Measurements from ENCODE around the gene BRD3OS. TPM values are rescaled to one million over a fixed set of nuclear protein-coding genes. Genes with fewer than 3 reads are reported as not detected.

The BRD3OS gene
- total and polyA plus RNA-seq, 2 of the 13 experiments (the other 11 are each of a cell fraction or from before 2014, with no cell fraction given): 4.9 to 5.7 TPM

DNA sequence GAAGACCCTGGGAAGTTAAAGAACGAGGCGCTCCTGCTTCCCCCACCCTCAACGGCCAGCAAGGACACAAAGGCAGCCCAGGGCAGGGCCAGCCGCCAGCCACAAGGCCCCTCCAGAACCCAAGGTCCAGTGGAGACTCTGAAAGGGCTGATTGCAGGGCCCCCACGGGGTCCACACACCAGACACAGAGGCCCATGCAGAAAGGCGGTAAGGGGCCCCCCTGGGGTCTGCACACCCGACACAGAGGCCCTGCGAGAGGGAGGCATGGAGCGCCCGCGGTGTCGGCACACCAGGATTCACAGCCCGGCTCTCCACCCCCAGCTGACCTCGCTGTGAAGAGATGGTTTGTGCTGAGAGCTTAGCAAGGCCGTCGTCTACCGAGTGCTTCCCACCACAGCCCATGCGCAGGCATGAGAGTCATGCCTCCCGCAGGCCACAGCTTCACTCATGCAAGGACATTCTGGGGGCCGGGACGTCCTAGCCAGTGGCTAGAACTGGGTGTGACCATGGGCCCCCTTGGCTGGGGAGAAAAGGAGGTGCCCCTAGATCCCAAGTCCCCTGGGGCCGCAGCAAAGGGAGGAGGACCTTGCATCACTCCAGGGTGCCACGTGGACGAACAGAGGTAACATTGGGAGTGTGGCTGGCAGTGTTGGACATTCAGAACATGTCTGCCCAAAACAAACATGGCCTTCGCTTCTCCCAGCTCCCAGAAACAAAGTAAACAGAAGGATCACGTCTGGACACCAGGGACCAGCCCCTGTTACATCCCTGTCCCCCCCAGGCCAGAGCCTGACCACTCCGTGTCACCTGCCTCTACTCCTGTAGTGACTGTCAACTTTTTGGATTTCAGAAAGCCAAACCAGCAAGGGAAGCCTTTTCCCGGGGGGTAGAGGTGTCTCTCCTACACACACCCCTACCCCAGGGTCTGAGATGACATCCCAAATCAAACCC, 32.7 kb downstream of the BRD3OS start (continued):
- TF ChIP-seq, protein P1, sequence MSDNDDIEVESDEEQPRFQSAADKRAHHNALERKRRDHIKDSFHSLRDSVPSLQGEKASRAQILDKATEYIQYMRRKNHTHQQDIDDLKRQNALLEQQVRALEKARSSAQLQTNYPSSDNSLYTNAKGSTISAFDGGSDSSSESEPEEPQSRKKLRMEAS (IDR thresholded peaks at IDR 0.05): peak; percentile 98
- peak; percentile 23; the same call in 1 of the 2 replicates for TF ChIP-seq BCL6 (CRISPR knock-in tag; IDR thresholded peaks at IDR 0.05)
- peak; percentile 62; the same call in 1 of the 2 replicates for TF ChIP-seq HMG20A (CRISPR knock-in tag; IDR thresholded peaks at IDR 0.05; ENCODE audit: borderline replicate concordance)
- peak; percentile 84 for TF ChIP-seq CEBPB (IDR thresholded peaks at IDR 0.05; ENCODE audit: borderline replicate concordance, low read depth, low read length)
- TF ChIP-seq JUN (CRISPR knock-in tag; IDR thresholded peaks at IDR 0.05): no peak
- no peak for TF ChIP-seq NPAS2 (CRISPR knock-in tag; IDR thresholded peaks at IDR 0.05; ENCODE audit: borderline replicate concordance)
- no peak for TF ChIP-seq ZNF3 (CRISPR knock-in tag; IDR thresholded peaks at IDR 0.05)
- TF ChIP-seq ISX (CRISPR knock-in tag; conservative IDR thresholded peaks at IDR 0.05): no peak
- TF ChIP-seq ZNF496 (CRISPR knock-in tag; IDR thresholded peaks at IDR 0.05; ENCODE audit: insufficient replicate concordance): no peak
- TF ChIP-seq, protein P2, sequence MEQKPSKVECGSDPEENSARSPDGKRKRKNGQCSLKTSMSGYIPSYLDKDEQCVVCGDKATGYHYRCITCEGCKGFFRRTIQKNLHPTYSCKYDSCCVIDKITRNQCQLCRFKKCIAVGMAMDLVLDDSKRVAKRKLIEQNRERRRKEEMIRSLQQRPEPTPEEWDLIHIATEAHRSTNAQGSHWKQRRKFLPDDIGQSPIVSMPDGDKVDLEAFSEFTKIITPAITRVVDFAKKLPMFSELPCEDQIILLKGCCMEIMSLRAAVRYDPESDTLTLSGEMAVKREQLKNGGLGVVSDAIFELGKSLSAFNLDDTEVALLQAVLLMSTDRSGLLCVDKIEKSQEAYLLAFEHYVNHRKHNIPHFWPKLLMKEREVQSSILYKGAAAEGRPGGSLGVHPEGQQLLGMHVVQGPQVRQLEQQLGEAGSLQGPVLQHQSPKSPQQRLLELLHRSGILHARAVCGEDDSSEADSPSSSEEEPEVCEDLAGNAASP (CRISPR knock-in tag; IDR thresholded peaks at IDR 0.05; ENCODE audit: borderline replicate concordance): peak; percentile 39; the same call in 1 of the 2 replicates
- TF ChIP-seq ZNF335 (CRISPR knock-in tag; IDR thresholded peaks at IDR 0.05): no peak
- no peak for TF ChIP-seq MBD4 (IDR thresholded peaks at IDR 0.05; ENCODE audit: borderline replicate concordance, low read length)
- TF ChIP-seq ZNF282 (IDR thresholded peaks at IDR 0.05; ENCODE audit: partially characterized antibody): no peak
- 0 out of 2 replicates have a peak, but pooled peaks have one; percentile 74 for TF ChIP-seq KDM4B (CRISPR knock-in tag; IDR thresholded peaks at IDR 0.05)
- TF ChIP-seq GPN1 (CRISPR knock-in tag; IDR thresholded peaks at IDR 0.05; ENCODE audit: borderline replicate concordance): no peak
- TF ChIP-seq ZFY (CRISPR knock-in tag; IDR thresholded peaks at IDR 0.05): peak; percentile 73
- TF ChIP-seq FOXM1 (CRISPR knock-in tag; IDR thresholded peaks at IDR 0.05): no peak
- no peak for TF ChIP-seq SOX13 (IDR thresholded peaks at IDR 0.05)
- TF ChIP-seq SOX13 (CRISPR knock-in tag; conservative IDR thresholded peaks at IDR 0.05 in 1 of 2, IDR thresholded peaks at IDR 0.05 in 1 of 2): peak in 1 of 2 experiments; percentile 63; a peak in 1 of 4 replicates
- peak; percentile 36; the same call in 1 of the 2 replicates for TF ChIP-seq MEF2D (CRISPR knock-in tag; IDR thresholded peaks at IDR 0.05)
- no peak for TF ChIP-seq ZNF317 (CRISPR knock-in tag; IDR thresholded peaks at IDR 0.05)
- TF ChIP-seq SPEN (CRISPR knock-in tag; IDR thresholded peaks at IDR 0.05; ENCODE audit: low read depth): peak; percentile 60; the same call in 1 of the 2 replicates
- TF ChIP-seq NRL (CRISPR knock-in tag; IDR thresholded peaks at IDR 0.05; ENCODE audit: borderline replicate concordance): 0 out of 2 replicates have a peak, but pooled peaks have one; percentile 70
- TF ChIP-seq MEIS2 (CRISPR knock-in tag; IDR thresholded peaks at IDR 0.05): no peak
- TF ChIP-seq MYC (CRISPR knock-in tag; IDR thresholded peaks at IDR 0.05; ENCODE audit: borderline replicate concordance): peak; percentile 95
- TF ChIP-seq ZNF607 (CRISPR knock-in tag; IDR thresholded peaks at IDR 0.05; ENCODE audit: borderline replicate concordance): peak; percentile 87; the same call in 1 of the 2 replicates
- no peak for TF ChIP-seq RBAK (CRISPR knock-in tag; IDR thresholded peaks at IDR 0.05)
- no peak for TF ChIP-seq TCF7 (IDR thresholded peaks at IDR 0.05; ENCODE audit: low read depth)
- TF ChIP-seq ZNF614 (CRISPR knock-in tag; IDR thresholded peaks at IDR 0.05; ENCODE audit: borderline replicate concordance): 0 out of 2 replicates have a peak, but pooled peaks have one; percentile 62
- peak; percentile 40; the same call in 1 of the 2 replicates for TF ChIP-seq BORCS8-MEF2B (CRISPR knock-in tag; IDR thresholded peaks at IDR 0.05)
